ENCODE data around the gene SPACA5.
"Not testable (repeated sequence)": the region's sequence is repeated elsewhere in the genome, so short reads cannot be mapped to it uniquely, and the experiment has no call there.

Gene SPACA5

DNA sequence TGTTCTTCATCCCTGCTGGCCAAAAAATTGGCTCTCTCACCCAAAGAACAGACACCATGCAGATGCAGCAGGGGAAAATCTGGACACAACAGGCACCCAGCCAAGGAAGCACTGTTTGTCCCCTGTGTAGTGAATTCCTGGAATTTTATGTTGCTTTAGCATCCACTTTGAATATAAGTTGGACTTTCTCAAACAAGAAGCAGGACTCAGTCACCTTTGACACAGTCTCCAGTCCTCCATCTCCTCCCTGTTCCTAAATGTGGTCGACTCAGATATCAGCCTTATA lies 14.8 kb upstream of the SPACA5 start:
- no peak overlapping the region for H3K4me3 ChIP-seq (ENCODE audit: low read depth, low read length)
- TF ChIP-seq, protein P1, sequence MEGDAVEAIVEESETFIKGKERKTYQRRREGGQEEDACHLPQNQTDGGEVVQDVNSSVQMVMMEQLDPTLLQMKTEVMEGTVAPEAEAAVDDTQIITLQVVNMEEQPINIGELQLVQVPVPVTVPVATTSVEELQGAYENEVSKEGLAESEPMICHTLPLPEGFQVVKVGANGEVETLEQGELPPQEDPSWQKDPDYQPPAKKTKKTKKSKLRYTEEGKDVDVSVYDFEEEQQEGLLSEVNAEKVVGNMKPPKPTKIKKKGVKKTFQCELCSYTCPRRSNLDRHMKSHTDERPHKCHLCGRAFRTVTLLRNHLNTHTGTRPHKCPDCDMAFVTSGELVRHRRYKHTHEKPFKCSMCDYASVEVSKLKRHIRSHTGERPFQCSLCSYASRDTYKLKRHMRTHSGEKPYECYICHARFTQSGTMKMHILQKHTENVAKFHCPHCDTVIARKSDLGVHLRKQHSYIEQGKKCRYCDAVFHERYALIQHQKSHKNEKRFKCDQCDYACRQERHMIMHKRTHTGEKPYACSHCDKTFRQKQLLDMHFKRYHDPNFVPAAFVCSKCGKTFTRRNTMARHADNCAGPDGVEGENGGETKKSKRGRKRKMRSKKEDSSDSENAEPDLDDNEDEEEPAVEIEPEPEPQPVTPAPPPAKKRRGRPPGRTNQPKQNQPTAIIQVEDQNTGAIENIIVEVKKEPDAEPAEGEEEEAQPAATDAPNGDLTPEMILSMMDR (IDR thresholded peaks at IDR 0.05; ENCODE audit: borderline replicate concordance, insufficient read depth, low read depth, low read length) = no peak

DNA sequence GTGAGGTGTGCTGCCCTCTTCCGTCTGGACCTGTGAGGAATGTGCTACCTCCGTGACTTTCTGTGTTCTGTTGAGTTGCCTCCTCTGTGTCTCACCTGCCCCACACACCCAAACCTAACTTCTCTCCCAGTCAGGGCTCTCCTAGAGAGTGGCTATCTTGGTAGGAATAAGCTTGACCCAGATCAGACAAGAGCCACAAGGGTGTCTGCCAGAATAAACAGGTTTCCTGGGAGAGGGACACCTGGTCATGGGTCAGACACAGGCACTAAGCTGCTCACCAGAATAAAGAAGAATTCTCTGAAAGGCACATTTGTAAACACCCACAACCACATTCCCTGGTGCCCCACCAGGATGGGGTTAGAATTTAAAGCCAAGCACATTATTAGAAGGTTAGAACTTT lies 14.1 kb upstream of the SPACA5 start:
- TF ChIP-seq, protein P1 (IDR thresholded peaks at IDR 0.05; ENCODE audit: borderline replicate concordance, insufficient read depth, low read depth, low read length) = no peak
- H3K4me3 ChIP-seq (ENCODE audit: low read depth, low read length) = no peak overlapping the region

DNA sequence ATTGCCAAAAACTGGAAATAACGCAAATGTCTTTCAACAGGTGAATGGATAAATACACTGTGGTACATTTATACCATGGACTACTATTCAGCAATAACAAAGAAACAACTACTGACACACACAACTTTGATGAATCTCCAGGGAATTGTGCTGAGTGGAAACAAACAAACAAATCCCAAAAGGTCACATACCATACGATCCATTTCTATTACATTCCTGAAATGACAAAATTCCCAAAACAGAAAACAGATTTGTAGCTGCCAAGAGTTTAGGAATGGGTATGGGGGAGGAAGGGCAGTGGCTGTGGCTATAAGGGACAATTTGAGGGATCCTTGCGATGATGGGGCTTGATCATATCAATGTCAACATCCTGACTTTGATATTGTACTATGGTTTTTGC lies 5.5 kb upstream of the SPACA5 start:
- H3K4me3 ChIP-seq (ENCODE audit: low read depth, low read length) = no peak overlapping the region
- TF ChIP-seq, protein P1 (IDR thresholded peaks at IDR 0.05; ENCODE audit: borderline replicate concordance, insufficient read depth, low read depth, low read length) = no peak

DNA sequence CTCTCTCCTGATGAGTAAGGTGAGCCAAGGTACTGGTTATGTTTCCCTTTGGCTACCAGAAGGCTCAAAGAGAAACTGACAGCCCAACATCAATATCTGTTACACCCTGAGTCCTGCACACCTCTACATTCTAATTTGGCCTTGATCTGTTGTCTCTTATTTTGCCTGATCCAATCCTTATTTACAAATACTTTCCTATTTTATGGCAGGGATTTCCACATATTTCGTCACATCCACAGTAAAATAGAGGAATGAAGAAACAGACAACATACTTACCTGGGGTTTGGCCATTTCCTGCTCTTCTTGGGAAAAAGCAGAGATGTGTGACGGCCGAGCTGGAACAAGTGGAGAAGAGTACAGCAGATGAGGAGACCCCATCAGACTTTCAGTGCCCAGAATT lies 4.5 kb upstream of the SPACA5 start:
- TF ChIP-seq, protein P1 (IDR thresholded peaks at IDR 0.05; ENCODE audit: borderline replicate concordance, insufficient read depth, low read depth, low read length) = no peak
- H3K4me3 ChIP-seq (ENCODE audit: low read depth, low read length) = no peak overlapping the region

DNA sequence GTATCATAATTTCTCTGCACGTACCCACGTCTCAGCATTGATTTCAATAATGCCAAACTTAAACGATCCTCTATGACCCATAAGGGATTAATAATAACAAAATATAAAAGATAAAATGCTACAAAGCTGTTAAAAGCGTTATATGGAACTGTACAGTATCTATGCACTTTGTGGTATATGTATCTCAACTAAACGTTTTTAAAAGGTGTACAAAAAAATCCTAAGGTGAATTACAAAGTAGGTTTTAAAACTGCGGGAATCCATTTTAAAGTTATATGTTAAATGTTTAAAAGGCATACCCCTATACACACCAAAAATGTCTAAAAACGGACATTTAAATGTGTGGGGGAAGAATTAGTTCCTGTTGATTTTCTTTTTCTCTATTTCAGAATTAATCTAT lies 3.9 kb upstream of the SPACA5 start:
- no peak overlapping the region for H3K4me3 ChIP-seq (ENCODE audit: low read depth, low read length)
- TF ChIP-seq, protein P1 (IDR thresholded peaks at IDR 0.05; ENCODE audit: borderline replicate concordance, insufficient read depth, low read depth, low read length) = no peak

DNA sequence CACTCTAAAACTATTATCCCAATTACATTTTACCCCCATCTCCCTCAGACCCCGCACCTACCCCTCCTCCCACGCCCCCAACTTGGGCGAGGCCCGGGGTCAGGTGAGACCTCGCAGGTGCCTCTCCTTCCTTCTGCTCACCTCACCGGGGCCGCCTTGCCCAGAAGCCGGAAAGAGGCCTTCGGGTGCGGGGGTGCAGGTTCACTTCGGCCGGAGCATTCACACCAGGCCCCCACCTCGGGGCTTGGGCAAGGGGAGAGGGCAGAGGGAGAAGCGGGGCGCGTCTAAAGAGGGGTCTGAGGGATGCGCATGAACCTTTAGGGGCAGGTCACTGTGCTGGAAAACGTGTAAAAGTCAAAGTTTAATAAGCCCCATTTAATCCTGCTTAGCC lies 3.4 kb upstream of the SPACA5 start:
- H3K4me3 ChIP-seq (ENCODE audit: low read depth, low read length) = peak overlapping the region; percentile 73
- TF ChIP-seq, protein P1 (IDR thresholded peaks at IDR 0.05; ENCODE audit: borderline replicate concordance, insufficient read depth, low read depth, low read length) = no peak

DNA sequence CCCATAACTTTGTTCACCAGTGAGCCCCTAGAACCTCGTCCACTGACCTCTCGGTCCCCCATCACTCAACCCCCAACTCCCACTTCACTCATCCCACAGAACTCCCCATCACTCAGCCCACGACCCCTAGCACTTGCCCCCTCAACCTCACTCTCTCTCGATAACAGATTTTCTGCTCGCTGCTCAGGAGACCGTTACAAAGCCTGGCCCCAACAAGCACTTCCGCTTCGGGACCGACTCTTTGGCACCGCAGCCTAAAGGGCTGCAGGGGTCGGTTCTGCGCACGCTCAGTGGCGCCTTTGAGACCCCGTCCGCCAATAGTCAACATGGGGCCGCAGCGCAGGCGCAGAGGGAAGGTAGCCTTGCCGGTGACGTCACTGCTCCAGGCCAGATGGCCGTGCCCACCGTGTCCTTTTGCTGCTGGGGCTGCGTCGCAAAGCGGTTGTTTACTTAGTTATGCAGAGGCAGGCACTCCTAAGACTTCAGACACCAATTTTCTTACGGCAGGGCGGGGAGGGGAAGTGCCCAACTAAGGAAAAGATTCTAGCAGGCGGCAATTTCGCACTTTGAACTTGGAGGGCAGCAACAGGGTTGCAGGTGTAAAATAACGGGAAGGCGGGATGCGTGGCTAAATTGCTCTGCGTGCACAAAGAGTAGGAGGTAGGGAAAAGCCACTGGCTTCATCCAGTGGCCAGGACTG lies 2.9 kb upstream of the SPACA5 start, which contains the start of gene ZNF182:
ZNF182 (minus strand) TSS at position 232 of the 700 bp plus-strand sequence. CDS start 1,380 bp downstream, outside the sequence.
- H3K4me3 ChIP-seq (ENCODE audit: low read depth, low read length) = peak within 1 kb of the TSS; percentile 73
- TF ChIP-seq, protein P1 (IDR thresholded peaks at IDR 0.05; ENCODE audit: borderline replicate concordance, insufficient read depth, low read depth, low read length) = no peak

DNA sequence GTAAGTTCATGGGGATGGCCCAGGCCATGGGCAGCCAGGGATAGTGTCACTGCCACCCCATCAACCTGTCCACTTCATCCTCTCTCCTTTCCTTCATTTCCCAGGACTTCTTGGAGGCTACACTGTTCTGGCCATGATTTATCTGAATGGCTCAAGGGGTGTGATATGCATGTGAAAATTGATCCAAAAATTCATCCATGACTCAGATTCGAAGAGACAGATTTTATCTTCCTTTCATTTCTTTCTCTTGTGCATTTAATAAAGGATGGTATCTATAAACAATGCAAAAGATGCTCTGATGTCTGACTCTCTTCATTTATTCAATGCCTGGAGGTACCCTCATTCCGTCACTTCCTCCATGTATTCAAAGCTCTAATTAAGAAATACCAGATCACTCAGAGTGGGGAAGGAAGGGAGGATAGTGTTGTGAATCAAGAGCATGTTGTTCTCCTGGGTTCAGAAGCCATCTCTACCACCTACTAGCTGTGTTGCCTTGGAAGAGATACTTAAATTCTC lies 2.7 kb downstream of the SPACA5 start:
- not testable (repeated sequence) for H3K4me3 ChIP-seq (ENCODE audit: low read depth, low read length)

DNA sequence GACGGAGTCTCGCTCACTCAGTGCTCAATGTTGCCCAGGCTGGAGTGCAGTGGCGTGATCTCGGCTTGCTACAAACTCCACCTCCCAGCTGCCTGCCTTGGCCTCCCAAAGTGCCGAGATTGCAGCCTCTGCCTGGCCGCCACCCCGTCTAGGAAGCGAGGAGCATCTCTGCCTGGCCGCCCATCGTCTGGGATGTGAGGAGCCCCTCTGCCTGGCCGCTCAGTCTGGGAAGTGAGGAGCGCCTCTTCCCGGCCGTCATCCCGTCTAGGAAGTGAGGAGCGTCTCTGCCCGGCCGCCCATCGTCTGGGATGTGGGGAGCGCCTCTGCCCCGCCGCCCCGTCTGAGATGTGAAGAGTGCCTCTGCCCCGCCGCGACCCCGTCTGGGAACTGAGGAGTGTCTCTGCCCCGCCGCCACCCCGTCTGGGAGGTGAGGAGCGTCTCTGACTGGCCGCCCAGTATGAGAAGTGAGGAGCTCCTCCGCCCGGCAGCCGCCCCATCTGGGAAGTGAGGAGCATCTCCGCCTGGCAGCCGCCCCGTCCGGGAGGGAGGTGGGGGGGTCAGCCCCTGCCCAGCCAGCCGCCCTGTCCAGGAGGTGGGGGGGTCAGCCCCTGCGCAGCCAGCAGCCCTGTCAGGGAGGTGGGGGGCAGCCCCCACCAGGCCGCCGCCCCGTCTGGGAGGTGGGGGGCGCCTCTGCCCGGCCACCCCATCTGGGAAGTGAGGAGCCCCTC lies 10.0 kb downstream of the SPACA5 start:
- H3K4me3 ChIP-seq (ENCODE audit: low read depth, low read length) = not testable (repeated sequence)

DNA sequence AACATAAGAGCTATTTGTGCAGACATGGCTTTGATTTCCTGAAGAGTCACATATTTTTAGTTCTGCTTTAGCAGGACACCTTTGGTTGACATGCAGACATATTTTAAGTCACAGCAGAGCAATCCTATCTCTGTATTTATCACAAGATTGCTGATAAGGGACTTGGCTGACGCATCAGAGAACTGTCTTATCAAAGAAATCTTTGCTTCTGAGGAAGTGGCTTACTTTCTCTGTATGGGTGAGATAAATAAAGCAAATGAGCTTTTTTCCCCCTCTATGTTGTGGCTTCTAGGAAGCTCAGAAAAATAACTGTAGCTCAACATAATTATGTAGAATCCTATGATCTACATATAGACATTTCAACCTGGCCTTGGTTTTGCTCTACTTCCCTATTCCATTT lies 13.1 kb downstream of the SPACA5 start:
- not testable (repeated sequence) for H3K4me3 ChIP-seq (ENCODE audit: low read depth, low read length)

Data from GM12875 (cell line).